Panc1 (cell line): Measurements from ENCODE around the gene ZFYVE27. TPM values are rescaled to one million over a fixed set of nuclear protein-coding genes. Genes with fewer than 3 reads are reported as not detected.

ENCODE experiments used
- ATAC-seq: fragments of 200-7000 bp; cut with Tn5 transposase; 2 replicates; pipeline ENCODE4 v1.9.1; 2020; ENCODE audit warnings: mild to moderate bottlenecking, moderate library complexity
- BruUV-seq: library from RNA; stranded (reverse); fragments of 400-500 nt; replicated peaks from 2 replicates; lab custom pipeline; 2021; lab: Mats Ljungman, UMichigan
- CTCF ChIA-PET: fragments of 300-600 bp; sonication (Branson Sonifier 250); formaldehyde crosslinking; loops from one replicate; lab custom pipeline; 2022; ENCODE audit warnings: antibody characterized with exemption; lab: Charles Lee
- POLR2A ChIA-PET: fragments of 300-600 bp; sonication (Branson Sonifier 250); formaldehyde crosslinking; loops from one replicate; lab custom pipeline; 2022; ENCODE audit warnings: antibody characterized with exemption; lab: Charles Lee
- DNase-seq: peaks from one replicate; pipeline ENCODE4 v3.0.0-alpha.2; 2010; ENCODE audit warnings: low read depth, low spot score
- H3K27ac ChIP-seq: 2 replicates; pipeline ENCODE4 v1.5.1; 2011; ENCODE audit warnings: mild to moderate bottlenecking, low read length, inconsistent platforms
- H3K27me3 ChIP-seq: fragments of 200-500 bp; sonication (Bioruptor generic); 2 replicates; pipeline ENCODE4 v1.6.0; 2014; ENCODE audit warnings: low read length, inconsistent platforms; ENCODE audit not compliant: control insufficient read depth, insufficient read depth
- H3K36me3 ChIP-seq: fragments of 200-500 bp; sonication (Bioruptor generic); 2 replicates; pipeline ENCODE4 v1.5.1; 2014; ENCODE audit warnings: inconsistent platforms, mild to moderate bottlenecking, low read length, moderate library complexity; ENCODE audit not compliant: control insufficient read depth, insufficient read depth
- H3K4me1 ChIP-seq: 2 replicates; pipeline ENCODE4 v1.5.1; 2011; ENCODE audit warnings: inconsistent platforms, mild to moderate bottlenecking, low read length, moderate library complexity; ENCODE audit not compliant: control insufficient read depth, insufficient read depth
- H3K4me3 ChIP-seq, 2 experiments: 2 replicates each; pipeline ENCODE4 v1.5.1; 2011 to 2012; ENCODE audit warnings: low read depth in 2 of 2, low read length in 2 of 2, mild to moderate bottlenecking in 2 of 2, inconsistent platforms in 1 of 2, moderate library complexity in 1 of 2
- H3K9me3 ChIP-seq: fragments of 200-500 bp; sonication (Bioruptor generic); 2 replicates; pipeline ENCODE4 v1.5.1; 2014; ENCODE audit warnings: low read depth, mild to moderate bottlenecking, inconsistent platforms, low read length, moderate library complexity; ENCODE audit not compliant: control insufficient read depth, insufficient read depth
- CTCF ChIP-seq: fragments of 450-650 bp; IDR thresholded peaks from 2 replicates; pipeline ENCODE4 v1.5.1; 2017; ENCODE audit warnings: mild to moderate bottlenecking
- POLR2AphosphoS5 ChIP-seq: IDR thresholded peaks from 2 replicates; pipeline ENCODE4 v1.6.1; 2012; ENCODE audit warnings: mild to moderate bottlenecking, low read depth, low read length, moderate library complexity
- REST ChIP-seq, 2 experiments: IDR thresholded peaks; 2 replicates each; pipeline ENCODE4 v1.6.1; 2011 to 2012; ENCODE audit warnings: low read depth in 2 of 2, control low read depth in 1 of 2, low read length in 1 of 2, mild to moderate bottlenecking in 1 of 2, moderate library complexity in 1 of 2; ENCODE audit not compliant: insufficient read depth in 1 of 2
- SIN3A ChIP-seq: IDR thresholded peaks from 2 replicates; pipeline ENCODE4 v1.6.1; 2012; ENCODE audit warnings: low read depth, mild to moderate bottlenecking, low read length, moderate library complexity, borderline replicate concordance; ENCODE audit not compliant: insufficient read depth
- TCF7L2 ChIP-seq: IDR thresholded peaks from 2 replicates; pipeline ENCODE4 v1.6.1; 2011; ENCODE audit warnings: mild to moderate bottlenecking, low read depth, low read length, inconsistent platforms
- in situ Hi-C: cut with HindIII; loops from 2 replicates; pipeline ENCODE4 v1.10.0; 2016; ENCODE audit warnings: low sequenced_read_pairs, low pct_unique_long_range_greater_than_20kb
- intact Hi-C: fragments of 100-400 bp; cut with micrococcal nuclease; formaldehyde crosslinking; loops from one replicate; pipeline ENCODE4 v1.10.0; 2022; ENCODE audit not compliant: unreplicated experiment
- total RNA-seq: library from RNA; stranded (reverse); gene quantifications from one replicate; pipeline ENCODE4 v1.2.1, GENCODE V29; 2021; ENCODE audit not compliant: unreplicated experiment

The ZFYVE27 gene
- total RNA-seq, 1 experiment from 2014 or later = 37.9 TPM

GRCh38 chr10:97734021-97734420 lies 2.9 kb upstream of the ZFYVE27 start:
- ChIA-PET CTCF (interaction anchor here (0.7 to 2.5 kb wide), 2 partner anchors 25 to 54 kb away, joined by 7 to 12 read pairs; no protein-coding TSS in a partner anchor), POLR2A (interaction anchor here (0.5 kb wide), 2 partner anchors 11 to 33 kb away, joined by 3 read pairs; no protein-coding TSS in a partner anchor)
- TF ChIP-seq TCF7L2 (no peak), POLR2AphosphoS5 (no peak), CTCF (no peak), SIN3A (no peak), REST (IDR thresholded peaks at IDR 0.05; ENCODE audit: insufficient read depth in 1 of 2, low read depth in 2 of 2, low read length in 1 of 2) (no peak)
- H3K4me3 ChIP-seq = no peak overlapping the region
- in situ Hi-C loops (no loop called here), intact Hi-C loops (no loop called here)
- ATAC-seq = no peak
- no peaks in the 10 kb centered on the region; the same call in 1 of the 2 replicates for H3K9me3 ChIP-seq
- H3K36me3 ChIP-seq = peaks cover 4% of the 10 kb centered on the region; the same call in 1 of the 2 replicates
- no peaks in the 10 kb centered on the region for H3K27me3 ChIP-seq
- BruUV-seq = no TSS peak
- DNase-seq = no peak
- H3K27ac ChIP-seq = no peak overlapping the region
- peaks cover 4% of the 10 kb centered on the region; the same call in 1 of the 2 replicates for H3K4me1 ChIP-seq

GRCh38 chr10:97736403-97736901 lies 476 bp upstream of the ZFYVE27 start:
- DNase-seq (no peak), ATAC-seq (peak; percentile 54)
- Histone ChIP-seq H3K4me1 (peaks cover 4% of the 10 kb centered on the region; the same call in 1 of the 2 replicates), H3K27ac (peak overlapping the region; percentile 92), H3K27me3 (no peaks in the 10 kb centered on the region), H3K9me3 (no peaks in the 10 kb centered on the region; the same call in 1 of the 2 replicates), H3K36me3 (peaks cover 15% of the 10 kb centered on the region), H3K4me3 (peak overlapping the region; percentile 70 to 87)
- TF ChIP-seq CTCF (no peak), SIN3A (no peak), TCF7L2 (no peak), REST (IDR thresholded peaks at IDR 0.05; ENCODE audit: insufficient read depth in 1 of 2, low read depth in 2 of 2, low read length in 1 of 2) (no peak), POLR2AphosphoS5 (no peak)
- ChIA-PET POLR2A (interaction anchor here (0.6 to 1.2 kb wide), 6 partner anchors 13 to 392 kb away, joined by 3 to 8 read pairs (median 3); no protein-coding TSS in a partner anchor), CTCF (interaction anchor here (0.8 to 1.1 kb wide), 4 partner anchors 8 to 35 kb away, joined by 3 to 5 read pairs (median 3); partner anchors contain the start of gene MARVELD1)
- intact Hi-C loops (no loop called here), in situ Hi-C loops (no loop called here)
- no TSS peak for BruUV-seq
